ENCODE results near the gene SPIN1. TPM values are rescaled to one million over a fixed set of nuclear protein-coding genes. Genes with fewer than 3 reads are reported as not detected.
"Not testable (repeated sequence)": the region's sequence is repeated elsewhere in the genome, so short reads cannot be mapped to it uniquely, and the experiment has no call there.

Gene SPIN1
- total RNA-seq, 1 experiment from 2014 or later = 76.9 TPM

DNA sequence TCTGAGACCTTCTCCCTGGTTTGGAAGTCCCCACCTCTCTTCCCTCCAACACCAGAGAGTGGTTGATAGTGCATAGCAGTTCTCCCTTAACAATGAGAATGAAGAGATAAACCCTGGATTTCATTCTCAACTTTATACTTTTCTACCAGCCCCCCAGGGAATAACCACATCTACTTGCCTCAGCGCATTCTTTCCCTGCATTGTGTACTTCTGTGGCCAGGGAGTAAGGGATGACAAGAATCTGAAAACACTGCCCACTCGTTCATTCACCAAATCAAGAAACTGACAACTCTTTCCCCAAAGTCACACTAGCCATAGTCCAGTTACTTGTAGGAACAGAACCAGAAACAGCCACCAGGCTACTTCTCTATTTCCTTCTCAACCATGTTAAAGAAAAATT is 46.0 kb upstream of the SPIN1 start:
- ATAC-seq (no peak), DNase-seq (ENCODE audit: low read depth, low spot score) (no peak)
- POLR2A ChIA-PET = no interaction called here
- Histone ChIP-seq H3K4me3 (ENCODE audit: low read depth in 2 of 2, low read length in 2 of 2) (no peak overlapping the region), H3K9me3 (ENCODE audit: control insufficient read depth, insufficient read depth, low read depth, low read length) (no peaks in the 10 kb centered on the region), H3K36me3 (ENCODE audit: control insufficient read depth, insufficient read depth, low read length) (no peaks in the 10 kb centered on the region), H3K27ac (ENCODE audit: low read length) (no peak overlapping the region), H3K4me1 (ENCODE audit: control insufficient read depth, insufficient read depth, low read length) (no peaks in the 10 kb centered on the region), H3K27me3 (ENCODE audit: control insufficient read depth, insufficient read depth, low read length) (no peaks in the 10 kb centered on the region)
- in situ Hi-C loops (cut with HindIII; ENCODE audit: low pct_unique_long_range_greater_than_20kb, low sequenced_read_pairs) = no loop called here
- intact Hi-C loops (cut with micrococcal nuclease; ENCODE audit: unreplicated experiment) = no loop called here
- CTCF ChIA-PET = no interaction called here
- no TSS peak for BruUV-seq (replicated peaks)
- TF ChIP-seq TCF7L2 (IDR thresholded peaks at IDR 0.05; ENCODE audit: low read depth, low read length) (no peak), POLR2AphosphoS5 (IDR thresholded peaks at IDR 0.05; ENCODE audit: low read depth, low read length) (no peak), SIN3A (IDR thresholded peaks at IDR 0.05; ENCODE audit: borderline replicate concordance, insufficient read depth, low read depth, low read length) (no peak)
- TF ChIP-seq, protein P1, sequence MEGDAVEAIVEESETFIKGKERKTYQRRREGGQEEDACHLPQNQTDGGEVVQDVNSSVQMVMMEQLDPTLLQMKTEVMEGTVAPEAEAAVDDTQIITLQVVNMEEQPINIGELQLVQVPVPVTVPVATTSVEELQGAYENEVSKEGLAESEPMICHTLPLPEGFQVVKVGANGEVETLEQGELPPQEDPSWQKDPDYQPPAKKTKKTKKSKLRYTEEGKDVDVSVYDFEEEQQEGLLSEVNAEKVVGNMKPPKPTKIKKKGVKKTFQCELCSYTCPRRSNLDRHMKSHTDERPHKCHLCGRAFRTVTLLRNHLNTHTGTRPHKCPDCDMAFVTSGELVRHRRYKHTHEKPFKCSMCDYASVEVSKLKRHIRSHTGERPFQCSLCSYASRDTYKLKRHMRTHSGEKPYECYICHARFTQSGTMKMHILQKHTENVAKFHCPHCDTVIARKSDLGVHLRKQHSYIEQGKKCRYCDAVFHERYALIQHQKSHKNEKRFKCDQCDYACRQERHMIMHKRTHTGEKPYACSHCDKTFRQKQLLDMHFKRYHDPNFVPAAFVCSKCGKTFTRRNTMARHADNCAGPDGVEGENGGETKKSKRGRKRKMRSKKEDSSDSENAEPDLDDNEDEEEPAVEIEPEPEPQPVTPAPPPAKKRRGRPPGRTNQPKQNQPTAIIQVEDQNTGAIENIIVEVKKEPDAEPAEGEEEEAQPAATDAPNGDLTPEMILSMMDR (IDR thresholded peaks at IDR 0.05) = no peak
- TF ChIP-seq, protein P2, sequence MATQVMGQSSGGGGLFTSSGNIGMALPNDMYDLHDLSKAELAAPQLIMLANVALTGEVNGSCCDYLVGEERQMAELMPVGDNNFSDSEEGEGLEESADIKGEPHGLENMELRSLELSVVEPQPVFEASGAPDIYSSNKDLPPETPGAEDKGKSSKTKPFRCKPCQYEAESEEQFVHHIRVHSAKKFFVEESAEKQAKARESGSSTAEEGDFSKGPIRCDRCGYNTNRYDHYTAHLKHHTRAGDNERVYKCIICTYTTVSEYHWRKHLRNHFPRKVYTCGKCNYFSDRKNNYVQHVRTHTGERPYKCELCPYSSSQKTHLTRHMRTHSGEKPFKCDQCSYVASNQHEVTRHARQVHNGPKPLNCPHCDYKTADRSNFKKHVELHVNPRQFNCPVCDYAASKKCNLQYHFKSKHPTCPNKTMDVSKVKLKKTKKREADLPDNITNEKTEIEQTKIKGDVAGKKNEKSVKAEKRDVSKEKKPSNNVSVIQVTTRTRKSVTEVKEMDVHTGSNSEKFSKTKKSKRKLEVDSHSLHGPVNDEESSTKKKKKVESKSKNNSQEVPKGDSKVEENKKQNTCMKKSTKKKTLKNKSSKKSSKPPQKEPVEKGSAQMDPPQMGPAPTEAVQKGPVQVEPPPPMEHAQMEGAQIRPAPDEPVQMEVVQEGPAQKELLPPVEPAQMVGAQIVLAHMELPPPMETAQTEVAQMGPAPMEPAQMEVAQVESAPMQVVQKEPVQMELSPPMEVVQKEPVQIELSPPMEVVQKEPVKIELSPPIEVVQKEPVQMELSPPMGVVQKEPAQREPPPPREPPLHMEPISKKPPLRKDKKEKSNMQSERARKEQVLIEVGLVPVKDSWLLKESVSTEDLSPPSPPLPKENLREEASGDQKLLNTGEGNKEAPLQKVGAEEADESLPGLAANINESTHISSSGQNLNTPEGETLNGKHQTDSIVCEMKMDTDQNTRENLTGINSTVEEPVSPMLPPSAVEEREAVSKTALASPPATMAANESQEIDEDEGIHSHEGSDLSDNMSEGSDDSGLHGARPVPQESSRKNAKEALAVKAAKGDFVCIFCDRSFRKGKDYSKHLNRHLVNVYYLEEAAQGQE (IDR thresholded peaks at IDR 0.05; ENCODE audit: insufficient read depth in 1 of 2, low read depth in 2 of 2, low read length in 1 of 2) = no peak

DNA sequence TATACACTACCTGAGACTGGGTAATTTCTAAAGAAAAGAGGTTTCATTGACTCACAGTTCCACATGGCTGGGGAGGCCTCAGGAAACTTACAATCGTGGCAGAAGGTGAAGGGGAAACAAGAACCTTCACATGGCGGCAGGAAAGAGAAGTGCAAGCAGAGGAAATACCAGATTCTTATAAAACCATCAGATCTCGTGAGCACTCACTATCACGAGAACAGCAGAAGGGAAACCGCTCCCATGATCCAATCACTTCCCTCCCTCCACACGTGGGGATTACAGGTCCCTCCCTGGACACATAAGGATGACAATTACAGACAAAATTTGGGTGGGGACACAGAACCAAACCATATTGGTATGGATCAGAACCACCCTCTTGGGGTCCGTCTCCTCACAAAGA is 44.2 kb upstream of the SPIN1 start:
- in situ Hi-C loops (cut with HindIII; ENCODE audit: low pct_unique_long_range_greater_than_20kb, low sequenced_read_pairs) = no loop called here
- intact Hi-C loops (cut with micrococcal nuclease; ENCODE audit: unreplicated experiment) = no loop called here
- POLR2A ChIA-PET = no interaction called here
- no peaks in the 10 kb centered on the region for H3K9me3 ChIP-seq (ENCODE audit: control insufficient read depth, insufficient read depth, low read depth, low read length)
- no TSS peak for BruUV-seq (replicated peaks)
- H3K27me3 ChIP-seq (ENCODE audit: control insufficient read depth, insufficient read depth, low read length) = no peaks in the 10 kb centered on the region
- no peak overlapping the region for H3K27ac ChIP-seq (ENCODE audit: low read length)
- no peak overlapping the region for H3K4me3 ChIP-seq (ENCODE audit: low read depth in 2 of 2, low read length in 2 of 2)
- H3K36me3 ChIP-seq (ENCODE audit: control insufficient read depth, insufficient read depth, low read length) = no peaks in the 10 kb centered on the region
- CTCF ChIA-PET = no interaction called here
- H3K4me1 ChIP-seq (ENCODE audit: control insufficient read depth, insufficient read depth, low read length) = no peaks in the 10 kb centered on the region
- DNase-seq (ENCODE audit: low read depth, low spot score) (no peak), ATAC-seq (no peak)
- TF ChIP-seq SIN3A (IDR thresholded peaks at IDR 0.05; ENCODE audit: borderline replicate concordance, insufficient read depth, low read depth, low read length) (no peak), TCF7L2 (IDR thresholded peaks at IDR 0.05; ENCODE audit: low read depth, low read length) (no peak)
- TF ChIP-seq, protein P2 (IDR thresholded peaks at IDR 0.05; ENCODE audit: insufficient read depth in 1 of 2, low read depth in 2 of 2, low read length in 1 of 2) = no peak
- TF ChIP-seq, protein P1 (IDR thresholded peaks at IDR 0.05) = no peak

DNA sequence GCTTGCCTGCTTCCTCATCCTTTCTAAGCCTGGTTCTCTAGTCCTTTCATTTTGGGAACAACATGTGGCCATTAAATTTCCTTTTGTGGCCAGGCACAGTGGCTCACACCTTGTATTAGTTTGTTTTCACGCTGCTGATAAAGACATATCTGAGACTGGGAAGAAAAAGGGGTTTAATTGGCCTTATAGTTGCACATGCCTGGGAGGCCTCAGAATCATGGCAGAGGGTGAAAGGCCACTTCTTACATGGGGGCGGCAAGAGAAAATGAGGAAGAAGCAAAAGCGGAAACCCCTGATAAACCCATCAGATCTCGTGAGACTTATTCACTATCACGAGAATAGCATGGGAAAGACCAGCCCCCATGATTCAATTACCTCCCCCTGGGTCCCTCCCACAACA is 37.9 kb upstream of the SPIN1 start:
- CTCF ChIA-PET; DNase-seq (ENCODE audit: low read depth, low spot score); H3K9me3 ChIP-seq (ENCODE audit: control insufficient read depth, insufficient read depth, low read depth, low read length); BruUV-seq (replicated peaks); POLR2A ChIA-PET; H3K27ac ChIP-seq (ENCODE audit: low read length); ATAC-seq; in situ Hi-C loops (cut with HindIII; ENCODE audit: low pct_unique_long_range_greater_than_20kb, low sequenced_read_pairs); H3K4me3 ChIP-seq (ENCODE audit: low read depth in 2 of 2, low read length in 2 of 2); H3K36me3 ChIP-seq (ENCODE audit: control insufficient read depth, insufficient read depth, low read length); H3K4me1 ChIP-seq (ENCODE audit: control insufficient read depth, insufficient read depth, low read length); intact Hi-C loops (cut with micrococcal nuclease; ENCODE audit: unreplicated experiment); H3K27me3 ChIP-seq (ENCODE audit: control insufficient read depth, insufficient read depth, low read length): not testable (repeated sequence)
